Measurements from ENCODE around the gene GAL3ST2.

The GAL3ST2 gene

DNA sequence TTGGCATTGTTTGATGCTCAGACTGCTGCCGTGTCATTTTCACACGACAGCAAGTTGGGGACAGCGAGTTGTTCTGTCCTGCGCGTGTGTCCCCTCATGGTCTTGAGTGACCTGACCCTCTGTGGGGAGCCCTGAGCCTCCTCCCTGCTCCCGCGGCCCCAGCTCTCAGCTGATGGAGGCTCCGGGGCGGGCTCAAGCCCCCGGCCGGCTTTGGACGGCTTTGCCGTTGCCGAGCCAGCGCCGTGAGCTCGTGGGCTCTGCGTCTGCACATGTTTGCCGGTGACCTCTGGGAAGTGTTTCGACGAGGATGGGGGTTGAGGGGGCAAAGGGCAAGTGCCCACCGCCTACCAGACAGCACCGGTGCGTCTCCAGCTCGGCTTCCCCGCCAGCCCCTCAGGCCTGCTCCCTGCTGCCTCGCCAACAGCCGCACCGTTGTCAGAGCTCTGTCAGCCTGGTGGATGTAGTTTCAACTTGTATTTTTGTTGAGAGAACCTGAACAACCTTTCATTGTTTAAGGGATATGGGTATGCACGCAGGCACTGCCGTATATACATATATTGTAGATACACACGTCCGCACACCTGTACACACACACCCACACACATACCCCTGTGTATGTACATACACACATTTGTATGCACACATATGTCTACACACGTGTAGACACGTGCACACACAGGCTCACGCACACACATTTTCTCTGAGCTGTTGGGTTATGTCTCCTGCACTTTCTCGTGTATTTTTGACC lies 68.4 kb downstream of the GAL3ST2 start:
- DNase-seq (ENCODE audit: low read depth in 2 of 2), result no peak

DNA sequence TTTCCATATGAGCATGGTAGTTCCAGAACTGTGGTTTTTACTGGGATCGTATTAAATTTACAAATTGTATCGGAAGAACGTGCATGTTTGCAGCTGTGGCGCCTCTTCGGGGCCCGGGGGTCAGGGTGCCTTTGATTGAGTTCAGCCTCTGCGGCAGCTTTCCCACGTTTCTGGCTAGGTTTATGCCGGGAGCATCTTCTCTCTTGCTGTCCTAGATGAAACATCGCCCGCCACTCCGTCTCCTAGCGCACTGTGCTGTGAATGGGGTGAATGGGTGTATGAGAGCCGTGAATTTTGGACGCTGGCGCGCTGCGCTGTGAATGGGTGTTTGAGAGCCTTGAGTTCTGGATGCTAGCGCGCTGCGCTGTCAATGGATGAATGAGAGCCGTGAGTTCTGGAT lies 69.8 kb downstream of the GAL3ST2 start:
- no peak for DNase-seq (ENCODE audit: low read depth in 2 of 2)

DNA sequence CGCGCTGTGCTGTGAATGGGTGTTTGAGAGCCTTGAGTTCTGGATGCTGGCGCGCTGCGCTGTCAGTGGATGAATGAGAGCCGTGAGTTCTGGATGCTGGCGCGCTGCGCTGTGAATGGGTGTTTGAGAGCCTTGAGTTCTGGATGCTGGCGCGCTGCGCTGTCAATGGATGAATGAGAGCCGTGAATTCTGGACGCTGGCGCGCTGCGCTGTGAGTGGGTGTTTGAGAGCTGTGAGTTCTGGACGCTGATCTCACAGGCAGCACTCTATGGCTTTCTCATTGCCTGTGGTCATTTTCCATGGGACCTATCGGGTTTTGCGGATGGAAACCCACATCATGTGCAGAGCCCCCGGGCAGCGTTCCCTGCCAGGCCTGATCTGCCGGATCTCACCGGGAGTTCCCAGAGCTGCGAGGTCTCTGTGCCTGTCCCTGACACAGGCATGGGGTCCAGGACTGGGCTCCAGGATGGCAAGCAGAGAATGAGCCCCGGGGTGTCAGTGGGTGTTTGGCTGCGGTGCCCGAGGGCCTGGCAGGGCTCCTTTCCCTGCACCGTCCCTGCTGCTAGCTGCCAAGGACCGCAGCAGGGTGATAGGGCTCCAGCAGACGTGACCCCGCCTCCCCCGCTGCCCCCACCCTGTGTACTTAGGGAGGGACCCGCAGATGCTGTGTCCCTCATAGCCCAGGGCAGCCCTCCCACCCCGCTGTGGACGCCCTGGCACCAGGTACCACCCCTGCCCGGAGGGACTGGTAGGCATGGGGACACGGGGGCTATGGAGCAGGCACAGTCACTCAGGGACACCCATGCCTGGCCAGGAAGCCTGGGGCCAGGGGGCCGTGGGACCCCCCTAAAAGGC lies 72.4 kb downstream of the GAL3ST2 start:
- no peak for DNase-seq (ENCODE audit: low read depth in 2 of 2)

DNA sequence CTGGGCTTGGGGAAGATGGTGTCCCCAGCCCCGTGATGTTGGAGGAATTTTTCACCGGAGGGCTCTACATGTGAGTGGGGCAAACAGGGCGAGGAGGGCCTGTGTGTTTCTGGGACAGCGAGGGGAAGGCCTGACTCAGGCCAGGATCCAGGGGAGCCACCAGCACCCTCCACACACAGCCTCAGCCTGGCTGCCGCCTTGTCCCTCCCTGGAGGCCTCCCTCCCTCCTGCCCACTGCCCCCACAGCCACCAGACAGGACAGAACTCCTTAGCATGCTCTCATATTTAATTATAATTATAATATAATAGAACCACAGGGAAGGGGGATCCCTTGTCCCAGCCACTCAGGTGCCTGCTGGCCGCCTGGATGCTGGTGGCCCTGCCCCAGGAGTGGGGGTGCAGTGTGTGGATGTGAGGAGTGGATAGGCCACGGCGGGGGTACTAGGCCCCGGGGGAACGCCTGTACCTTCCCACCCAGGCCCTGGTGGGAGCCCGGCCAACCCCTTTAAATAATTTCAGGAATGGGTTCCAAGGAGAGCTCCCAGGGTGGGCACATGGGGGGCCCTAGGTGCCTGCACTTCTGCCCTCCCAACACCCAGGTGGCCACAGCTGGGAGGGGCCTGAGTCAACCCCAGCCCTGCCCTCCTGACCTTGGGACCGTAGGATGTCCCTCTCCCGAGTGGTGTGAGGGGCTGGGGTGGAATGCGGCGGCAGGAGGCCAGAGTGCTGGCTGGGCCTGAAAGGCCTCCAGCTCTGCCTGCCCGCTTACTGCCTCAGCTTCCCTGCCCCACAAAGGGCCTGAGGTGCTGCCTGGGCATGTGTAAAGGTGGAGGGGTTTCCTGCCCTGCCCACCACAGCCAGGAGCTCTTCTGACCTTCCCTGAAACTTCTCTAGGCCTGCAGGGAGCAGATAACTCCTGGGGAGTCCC lies 73.3 kb downstream of the GAL3ST2 start:
- DNase-seq (ENCODE audit: low read depth in 2 of 2), result no peak

DNA sequence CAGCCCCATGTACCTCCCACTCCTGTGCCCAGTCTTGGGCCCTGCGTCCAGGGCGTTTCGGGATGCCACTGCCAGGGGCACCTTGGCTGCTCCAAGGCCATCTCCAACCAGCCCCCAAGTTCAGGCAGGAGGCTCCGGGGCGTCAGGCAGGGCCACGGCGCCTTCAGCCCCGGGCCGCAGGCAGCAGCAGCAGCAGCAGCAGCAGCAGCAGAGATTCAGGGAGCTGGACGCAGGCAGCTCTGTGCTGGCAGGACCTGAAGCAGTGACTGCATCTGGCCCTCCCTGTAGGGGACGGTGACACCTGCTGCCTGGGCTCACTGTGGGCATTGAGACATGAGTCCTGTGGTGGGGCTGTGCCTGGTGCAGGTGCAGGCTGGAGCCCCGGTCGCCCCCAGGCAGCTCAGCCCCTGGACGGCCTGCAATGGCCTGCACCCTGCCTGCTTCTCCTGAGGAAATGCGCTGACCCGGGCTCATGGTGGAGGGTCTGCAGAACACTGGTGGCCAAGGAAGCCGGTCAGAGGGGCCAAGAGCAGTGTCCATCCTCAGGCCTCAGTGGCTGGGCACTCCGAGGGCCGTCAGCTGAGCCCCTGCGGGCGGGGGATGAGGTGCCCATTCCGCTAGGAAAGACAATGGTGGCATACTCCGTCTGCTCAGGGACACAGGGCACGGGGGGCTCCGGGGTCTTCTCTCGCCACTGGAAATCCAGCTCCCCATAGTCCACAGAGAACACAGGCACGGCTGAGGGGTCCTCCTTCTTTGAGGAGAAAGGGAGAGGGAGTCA lies 74.1 kb downstream of the GAL3ST2 start:
- DNase-seq (ENCODE audit: low read depth in 2 of 2), result no peak

DNA sequence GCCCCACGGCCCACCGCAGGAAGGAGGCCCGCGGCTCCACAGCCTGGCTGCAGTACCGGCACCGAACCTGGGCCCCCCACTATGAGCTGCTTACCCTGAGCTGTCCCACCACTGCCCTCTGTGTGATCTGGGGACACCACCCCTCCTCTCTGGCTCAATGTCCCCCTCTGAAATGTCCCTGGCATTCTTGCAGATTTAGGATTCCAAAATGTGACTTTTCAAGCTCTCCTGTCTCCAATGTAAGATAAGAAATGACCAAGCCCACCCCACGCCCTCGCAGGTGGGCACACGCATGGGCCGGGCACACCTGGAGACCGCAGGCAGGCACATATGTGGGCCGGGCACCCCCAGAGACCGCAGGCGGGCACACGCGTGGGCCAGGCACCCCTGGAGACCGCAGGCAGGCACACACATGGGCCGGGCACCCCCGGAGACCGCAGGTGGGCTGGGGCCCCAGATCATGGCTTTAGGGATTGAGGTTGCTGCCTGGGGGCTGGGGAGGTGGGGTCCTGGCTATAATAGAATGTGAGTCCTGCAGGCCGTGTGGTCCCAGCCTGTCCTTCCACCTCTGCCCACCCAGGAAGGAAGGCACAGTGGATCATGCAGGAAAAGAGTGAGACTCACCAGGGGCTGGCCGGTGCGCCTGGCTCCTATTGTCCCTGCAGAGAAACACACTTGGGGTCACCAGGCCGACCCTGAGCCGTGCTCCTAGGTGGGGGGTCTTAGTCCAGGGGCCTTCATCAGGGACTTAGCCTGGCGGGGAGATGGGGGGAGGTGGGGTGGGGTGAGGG lies 74.9 kb downstream of the GAL3ST2 start:
- DNase-seq (ENCODE audit: low read depth in 2 of 2), result no peak

DNA sequence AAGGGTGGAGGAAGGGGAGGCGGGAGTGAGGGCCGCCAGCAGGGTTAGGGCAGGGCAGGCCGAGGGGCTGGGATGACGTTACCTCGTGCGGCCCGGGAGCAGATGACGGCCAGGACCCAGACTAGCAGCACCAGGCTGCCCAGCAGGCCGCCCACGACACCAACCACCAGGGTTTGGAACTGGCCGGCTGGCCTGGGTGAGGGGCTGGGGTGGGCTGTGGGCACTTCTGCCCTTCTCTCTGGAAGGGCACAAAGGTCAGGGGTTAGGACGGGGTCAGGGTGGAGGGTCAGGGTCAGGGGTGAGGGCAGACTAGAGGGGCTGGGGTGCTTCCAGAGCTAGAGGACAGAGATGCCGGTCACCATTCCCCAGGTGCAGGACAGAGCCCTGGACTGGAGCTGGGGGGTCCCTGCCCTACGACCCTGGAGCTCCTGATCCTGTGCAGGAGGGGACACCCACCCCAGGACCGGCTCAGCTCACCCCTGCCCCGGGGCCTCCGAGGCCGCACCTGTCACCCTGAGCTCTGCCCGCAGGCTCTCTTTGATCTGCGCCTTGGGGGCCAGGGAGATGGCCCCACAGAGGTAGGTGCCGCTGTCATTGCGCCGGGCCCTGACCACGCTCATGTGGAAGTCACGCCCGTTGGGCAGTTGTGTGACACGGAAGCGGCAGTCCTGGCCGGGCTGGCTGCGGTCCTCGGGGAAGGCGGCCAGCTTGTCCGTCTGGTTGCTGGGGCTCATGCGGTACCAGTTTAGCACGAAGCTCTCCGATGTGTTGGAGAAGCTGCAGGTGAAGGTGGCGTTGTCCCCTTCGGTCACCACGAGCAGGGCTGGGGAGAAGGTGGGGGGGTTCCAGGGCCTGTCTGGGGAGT lies 75.7 kb downstream of the GAL3ST2 start:
- no peak for DNase-seq (ENCODE audit: low read depth in 2 of 2)

DNA sequence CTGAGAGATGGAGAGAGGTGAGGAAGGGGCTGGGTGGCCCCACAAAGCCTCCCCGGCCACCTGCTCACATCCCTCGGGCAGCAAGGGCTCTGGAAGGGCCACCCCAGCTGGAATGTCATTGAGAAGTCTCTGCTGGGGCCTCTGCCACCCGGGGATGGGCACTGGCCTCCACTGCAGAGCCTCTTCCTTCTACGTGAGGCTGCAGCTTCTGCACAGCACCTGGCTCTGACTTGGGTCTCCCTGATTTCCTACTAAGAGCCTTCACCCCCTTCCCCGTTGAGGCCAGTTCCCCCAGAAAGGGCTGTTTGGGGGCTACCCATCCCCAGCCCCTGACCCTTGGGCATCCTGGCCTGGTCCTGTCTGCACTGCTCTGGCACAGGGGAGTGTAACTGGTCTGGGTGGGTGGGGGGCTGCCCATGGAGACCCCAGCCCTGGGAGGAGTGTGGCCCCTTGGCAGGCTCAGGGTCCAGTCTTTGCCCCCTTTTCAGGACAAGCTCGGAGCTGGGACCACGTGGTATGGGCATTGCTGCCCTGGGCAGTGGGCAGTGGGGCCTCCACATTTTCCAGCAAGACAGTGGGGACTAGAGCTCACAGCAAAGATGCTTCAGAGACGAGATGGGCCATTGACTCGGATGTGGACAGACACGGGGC lies 76.5 kb downstream of the GAL3ST2 start:
- no peak for DNase-seq (ENCODE audit: low read depth in 2 of 2)

All from fibroblast of skin of left biceps (primary cell).